ENCODE data around the gene KIAA0513.

- no peak for TF ChIP-seq CTCF (IDR thresholded peaks at IDR 0.05)
- no peak for TF ChIP-seq POLR2A (IDR thresholded peaks at IDR 0.05)
Observed at GRCh38 chr16:85138073-85138824, 110.7 kb downstream of the KIAA0513 start.

Measured in Peyer's patch (tissue), 4 donors.